Right renal pelvis (tissue), 4 donors: ENCODE data around the gene RMC1. TPM values are rescaled to one million over a fixed set of nuclear protein-coding genes. Genes with fewer than 3 reads are reported as not detected.

Source experiments
- DNase-seq, 4 donors: peaks; one replicate each; pipeline ENCODE4 v3.0.0-alpha.2; 2013; ENCODE audit warnings: low read depth in 4 of 4, low spot score in 3 of 4, missing footprints in 1 of 4
- polyA plus RNA-seq, 4 donors: library from polyadenylated mRNA; unstranded; fragments of 120-200 nt; gene quantifications; one replicate each; pipeline ENCODE4 v1.2.1, GENCODE V29; 2013; ENCODE audit not compliant: insufficient read length in 4 of 4

RMC1 gene
- polyA plus RNA-seq, 4 donors = 22.9 to 27.6 (median 25.6) TPM

- DNase-seq = no peak
Measured at GRCh38 chr18:23578891-23579653, 75.8 kb downstream of the RMC1 start.

GRCh38 chr18:23580677-23581367, 77.5 kb downstream of the RMC1 start:
- no peak for DNase-seq

Other genes starting within 250 kb of the RMC1 start
- 10 to 100 TPM; 67.5 to 83.7 (median 75.9) TPM for gene RIOK3, start 50.2 kb upstream of the RMC1 start, polyA plus RNA-seq
- 10 to 100 TPM; 18.4 to 23.1 (median 20.2) TPM for gene NPC1, start 83.0 kb downstream of the RMC1 start, polyA plus RNA-seq
- 1 to 10 TPM in 1 of 4 donors, under 1 TPM in 3; 0.47 to 1.2 (median 0.71) TPM for gene ANKRD29, start 159.4 kb downstream of the RMC1 start, polyA plus RNA-seq
- 1 to 10 TPM; 1.8 to 2.2 (median 2.1) TPM for gene LAMA3, start 185.9 kb downstream of the RMC1 start, polyA plus RNA-seq